Measurements from ENCODE around the gene ANKRD11.
"Not testable (repeated sequence)": the region's sequence is repeated elsewhere in the genome, so short reads cannot be mapped to it uniquely, and the experiment has no call there.

ANKRD11 gene

GRCh38 chr16:89431630-89432029 is 58.7 kb downstream of the ANKRD11 start:
- no peak overlapping the region for H3K4me3 ChIP-seq (ENCODE audit: low read depth, low read length)
- no peak for DNase-seq (ENCODE audit: low read depth)

DNA sequence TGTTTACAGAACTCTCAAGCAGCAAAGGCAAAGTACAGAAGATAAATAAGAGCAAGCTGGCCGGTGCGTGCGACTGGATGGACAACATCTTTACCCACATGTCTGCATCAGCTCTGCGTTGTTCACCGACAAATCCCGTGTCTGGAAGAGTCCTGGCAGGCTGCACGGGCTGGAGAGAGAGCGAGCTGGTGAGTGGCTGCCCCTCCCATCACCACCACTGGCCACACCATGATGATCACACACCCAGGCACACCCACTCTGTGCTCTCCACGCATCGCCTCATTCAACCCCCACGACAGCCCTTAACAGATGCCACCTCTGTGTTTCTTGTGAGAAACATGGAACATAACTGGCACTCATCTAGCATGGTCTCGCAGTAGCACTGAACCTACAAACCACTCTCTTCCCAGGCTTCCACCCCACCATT is 59.2 kb downstream of the ANKRD11 start:
- DNase-seq (ENCODE audit: low read depth) = no peak
- TF ChIP-seq CTCF (IDR thresholded peaks at IDR 0.05; ENCODE audit: low read depth, low read length, missing control alignments) = no peak
- no peak overlapping the region for H3K4me3 ChIP-seq (ENCODE audit: low read depth, low read length)

More at GRCh38 chr16:89431630-89432029, 58.7 kb downstream of the ANKRD11 start:
- TF ChIP-seq CTCF (IDR thresholded peaks at IDR 0.05; ENCODE audit: low read depth, low read length, missing control alignments) = no peak

- TF ChIP-seq CTCF (IDR thresholded peaks at IDR 0.05; ENCODE audit: low read depth, low read length, missing control alignments) = no peak
Measured at GRCh38 chr16:89430436-89431157, 59.8 kb downstream of the ANKRD11 start.

GRCh38 chr16:89428605-89429004 is 61.8 kb downstream of the ANKRD11 start:
- not testable (repeated sequence) for DNase-seq (ENCODE audit: low read depth); H3K4me3 ChIP-seq (ENCODE audit: low read depth, low read length)

More at GRCh38 chr16:89430436-89431157, 59.8 kb downstream of the ANKRD11 start:
- H3K4me3 ChIP-seq (ENCODE audit: low read depth, low read length) = no peak overlapping the region
- no peak for DNase-seq (ENCODE audit: low read depth)

DNA sequence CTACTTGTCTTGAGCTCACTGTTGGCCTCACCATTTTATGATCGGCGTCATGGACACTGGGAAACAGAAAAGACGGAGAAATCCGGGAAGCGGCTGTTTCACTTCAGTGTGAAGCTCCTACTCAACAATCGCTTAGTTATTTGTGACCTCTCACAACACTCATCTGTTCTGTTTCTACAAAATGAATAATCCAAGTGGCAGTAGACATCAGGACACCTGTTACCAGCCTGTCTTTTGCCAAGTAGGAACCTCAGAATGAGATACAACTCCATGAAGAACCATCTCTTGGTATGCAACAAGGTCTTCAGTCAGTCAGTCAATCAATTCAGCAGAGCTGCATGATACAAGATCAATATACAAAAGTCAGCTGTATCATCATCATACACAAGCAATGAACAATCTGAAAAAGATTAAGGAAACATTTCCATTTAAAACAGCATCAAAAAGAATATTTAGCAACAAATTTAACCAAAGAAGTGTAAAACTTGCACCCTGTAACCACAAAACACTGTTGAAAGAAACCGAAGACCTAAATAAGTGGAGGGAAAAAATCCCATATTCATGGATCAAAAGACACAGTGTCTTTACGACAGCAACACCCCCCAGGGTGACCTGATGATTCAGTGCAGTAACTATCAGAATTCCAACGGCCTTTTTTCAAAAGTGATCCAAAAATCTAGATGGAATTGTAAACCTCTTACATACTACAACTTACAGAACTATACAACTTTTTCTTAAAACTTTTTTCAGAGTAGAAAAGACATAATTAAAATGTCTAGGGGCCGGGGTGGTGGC is 63.4 kb downstream of the ANKRD11 start:
- DNase-seq (ENCODE audit: low read depth) = no peak
- TF ChIP-seq CTCF (IDR thresholded peaks at IDR 0.05; ENCODE audit: low read depth, low read length, missing control alignments) = no peak

DNA sequence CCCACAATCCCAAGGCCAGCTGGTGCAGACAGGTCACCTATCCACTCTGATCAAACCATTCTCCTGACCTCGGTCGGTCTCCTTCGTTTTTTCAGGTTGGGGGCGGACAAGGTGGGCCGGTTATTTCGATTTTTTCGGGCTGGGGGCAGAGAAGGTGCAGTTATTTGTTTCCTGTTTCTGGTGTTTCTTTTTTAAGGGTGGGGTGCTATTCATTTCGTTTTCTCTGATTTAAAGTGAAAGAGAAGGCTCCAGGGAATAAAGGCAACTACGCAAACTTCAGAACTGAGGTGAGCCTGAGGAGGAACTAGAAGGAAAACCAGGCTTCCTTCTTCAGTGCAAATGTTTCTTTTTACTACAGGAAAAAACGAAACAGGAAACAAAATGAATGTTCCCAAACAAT is 64.8 kb downstream of the ANKRD11 start:
- no peak for DNase-seq (ENCODE audit: low read depth)
- no peak for TF ChIP-seq CTCF (IDR thresholded peaks at IDR 0.05; ENCODE audit: low read depth, low read length, missing control alignments)
- no peak overlapping the region; the same call in 1 of the 2 replicates for H3K4me3 ChIP-seq (ENCODE audit: low read depth, low read length)

More for the DNA sequence above, 63.4 kb downstream of the ANKRD11 start:
- H3K4me3 ChIP-seq (ENCODE audit: low read depth, low read length) = no peak overlapping the region

DNA sequence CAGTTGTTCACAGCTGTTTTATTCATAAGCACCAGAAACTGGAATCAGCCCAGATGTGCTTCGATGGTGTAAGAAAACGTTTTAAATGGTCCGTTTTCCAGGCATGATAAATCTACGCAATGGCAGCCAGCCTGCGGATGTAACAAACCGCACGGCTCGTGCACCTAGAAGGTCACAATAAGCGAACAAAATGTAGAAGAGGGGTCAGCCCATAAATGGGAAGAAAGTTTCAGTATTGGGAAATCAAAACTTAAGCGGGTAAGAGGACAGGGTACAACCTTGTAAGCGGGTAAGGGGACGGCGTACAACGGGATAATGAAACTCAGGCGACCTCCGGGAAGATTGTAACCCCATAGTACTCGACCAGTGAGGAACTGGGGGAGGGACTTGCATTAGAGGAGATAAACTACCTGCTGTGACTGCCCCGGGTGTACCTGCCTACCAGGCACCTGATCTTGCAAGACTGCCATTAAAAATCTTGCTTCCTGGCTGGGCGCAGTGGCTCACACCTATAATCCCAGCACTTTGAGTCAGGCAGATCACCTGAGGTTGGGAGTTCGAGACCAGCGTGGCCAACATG is 66.6 kb downstream of the ANKRD11 start:
- no peak for DNase-seq (ENCODE audit: low read depth)
- no peak overlapping the region for H3K4me3 ChIP-seq (ENCODE audit: low read depth, low read length)
- no peak for TF ChIP-seq CTCF (IDR thresholded peaks at IDR 0.05; ENCODE audit: low read depth, low read length, missing control alignments)

Data from GM12864 (cell line).